ENCODE results near the gene HIP1R.
"Not testable (repeated sequence)": the region's sequence is repeated elsewhere in the genome, so short reads cannot be mapped to it uniquely, and the experiment has no call there.

Gene HIP1R

DNA sequence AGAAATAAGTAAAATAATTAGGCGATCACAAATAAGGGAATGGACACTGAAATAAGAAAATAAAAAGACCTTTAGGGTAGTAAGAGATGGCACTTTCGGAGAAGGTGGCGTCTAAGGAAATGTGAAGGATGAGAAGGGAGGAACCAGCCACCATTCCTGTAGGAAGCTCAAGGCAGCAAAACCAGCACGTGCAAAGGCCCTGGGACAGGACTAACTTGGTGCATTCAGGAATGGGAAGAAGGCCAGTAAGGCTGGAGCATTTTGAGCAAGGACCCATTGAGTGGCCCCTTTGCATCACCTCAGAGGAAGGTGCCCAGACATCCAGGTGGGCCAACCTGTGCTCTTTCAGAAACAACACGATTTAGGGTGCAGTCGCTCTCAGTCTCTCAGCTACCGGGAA lies 61.4 kb downstream of the HIP1R start:
- no peak for DNase-seq

DNA sequence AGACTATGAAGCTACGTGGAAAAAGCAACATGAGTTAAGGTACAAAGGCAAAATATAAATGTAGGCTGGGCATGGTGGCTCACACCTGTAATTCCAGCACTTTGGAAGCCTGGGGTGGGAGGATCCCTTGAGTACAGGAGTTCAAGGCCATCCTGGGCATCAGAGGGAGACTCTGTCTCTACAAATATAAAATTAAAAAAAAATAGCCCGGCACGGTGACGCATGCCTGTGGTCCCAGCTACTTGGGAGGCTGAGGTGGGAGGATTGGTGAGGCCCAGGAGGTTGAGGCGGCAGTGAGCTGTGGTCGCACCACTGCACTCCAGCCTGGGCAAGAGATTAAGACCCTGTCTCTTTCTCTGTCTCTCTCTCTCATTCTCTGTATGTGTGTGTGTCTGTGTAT lies 64.6 kb downstream of the HIP1R start:
- no peak for DNase-seq

DNA sequence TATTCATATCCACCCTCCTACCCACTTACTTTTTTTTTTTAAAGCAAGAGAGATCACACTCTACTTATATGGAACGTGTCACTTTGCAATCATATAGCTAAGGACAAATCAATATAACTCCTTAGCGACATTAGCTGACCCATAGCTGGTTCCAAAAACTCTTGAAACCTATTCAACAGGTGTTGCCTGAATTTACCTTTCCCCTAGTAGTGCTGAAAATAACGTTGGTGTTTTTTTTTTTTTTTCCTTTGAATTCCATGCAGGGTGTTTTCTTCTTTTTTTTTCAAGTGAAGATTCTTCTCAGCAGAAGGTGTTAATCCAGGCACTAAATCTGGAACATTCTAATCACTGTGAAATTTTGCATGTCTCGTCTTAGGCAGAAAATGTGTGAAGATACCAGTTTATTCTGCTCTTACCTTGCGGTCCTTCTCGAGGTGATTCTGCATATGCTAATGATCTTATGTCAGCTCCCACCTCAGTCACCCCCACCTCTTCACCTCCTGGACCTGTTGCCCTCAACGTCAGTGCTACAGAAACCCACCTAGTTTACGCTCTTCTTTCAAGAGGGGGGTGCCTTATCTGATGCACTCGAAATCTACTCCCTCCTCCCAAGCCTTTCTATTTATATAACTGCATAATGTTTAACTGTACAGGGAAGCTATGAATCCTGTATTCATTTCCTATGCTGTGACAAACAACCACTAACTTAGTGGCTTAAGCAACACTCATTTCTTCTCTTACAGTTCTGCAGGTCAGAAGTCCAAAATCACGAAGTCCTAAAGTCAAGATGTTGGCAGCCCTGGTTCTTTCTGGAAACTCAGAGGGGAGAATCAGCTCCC lies 67.8 kb downstream of the HIP1R start:
- DNase-seq: no peak

- DNase-seq: no peak
Measured at GRCh38 chr12:122903693-122904034, 68.4 kb downstream of the HIP1R start.

DNA sequence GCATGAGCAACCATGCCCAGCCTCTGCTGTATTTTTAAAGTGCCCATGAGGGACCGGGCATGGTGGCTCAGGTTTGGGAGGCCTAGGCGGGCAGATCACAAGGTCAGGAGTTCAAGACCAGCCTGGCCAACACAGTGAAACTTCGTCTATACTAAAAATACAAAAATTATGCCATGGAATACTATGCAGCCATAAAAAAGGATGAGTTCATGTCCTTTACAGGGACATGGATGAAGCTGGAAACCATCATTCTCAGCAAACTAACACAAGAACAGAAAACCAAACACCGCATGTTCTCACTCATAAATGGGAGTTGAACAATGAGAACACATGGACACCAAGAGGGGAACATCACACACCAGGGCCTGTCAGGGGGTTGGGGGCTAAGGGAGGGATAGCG lies 70.0 kb downstream of the HIP1R start:
- DNase-seq: not testable (repeated sequence)

GRCh38 chr12:122908915-122909314 lies 73.7 kb downstream of the HIP1R start:
- no peak for DNase-seq

DNA sequence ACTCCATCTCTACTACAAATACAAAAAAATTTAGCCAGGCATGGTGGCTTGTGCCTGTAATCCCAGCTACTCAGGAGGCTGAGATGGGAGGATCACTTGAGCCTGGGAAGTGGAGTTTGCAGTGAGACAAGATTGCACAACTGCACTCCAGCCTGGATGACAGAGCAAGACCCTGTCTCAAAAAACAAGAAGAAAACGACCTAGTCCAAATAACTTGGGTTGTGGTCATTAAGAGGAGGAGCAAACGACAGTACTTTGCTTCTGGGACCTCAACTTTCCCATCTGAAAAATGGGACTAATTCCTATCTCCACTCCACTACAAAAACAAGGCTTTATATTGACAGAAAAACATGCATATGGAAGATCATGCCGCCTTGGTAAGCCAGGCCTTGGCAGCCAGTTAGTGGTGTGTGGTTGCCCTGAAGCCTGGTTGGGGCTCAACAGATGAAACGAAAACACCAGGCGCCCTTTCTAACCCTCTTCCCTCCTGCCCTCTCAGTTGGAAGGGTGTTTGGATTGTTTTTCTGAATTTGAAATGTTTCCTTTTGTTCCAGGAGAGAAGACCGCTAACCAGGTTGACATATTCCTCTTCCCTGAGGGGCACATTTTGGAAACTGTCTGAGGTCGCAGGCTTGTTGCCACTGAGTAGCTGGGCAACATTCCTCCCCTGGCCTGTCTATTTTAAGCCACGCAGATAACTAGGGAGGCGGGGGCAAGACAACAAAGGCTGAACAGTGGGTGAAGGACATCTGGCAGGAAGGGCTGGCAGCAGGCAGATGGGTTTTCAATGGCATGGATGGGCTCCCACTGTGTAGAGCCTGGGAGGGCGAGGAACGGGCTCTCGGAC lies 74.4 kb downstream of the HIP1R start:
- no peak for DNase-seq

Data from activated CD8-positive, alpha-beta memory T cell treated with anti-CD3 and anti-CD28 coated beads, Interleukin-2, amount 50 U/mL, for 48 hours (primary cell).